SK-N-SH treated with all-trans-retinoic acid at 6 μM for 48 hours (cell line): ENCODE results near the gene LRRC10B.
A peak's percentile ranks its signal among the peaks of the same experiment; 100 is the strongest.

Experiments
- ATAC-seq: fragments of 200-7000 bp; cut with Tn5 transposase; 3 replicates; pipeline ENCODE4 v1.9.1; 2020; ENCODE audit warnings: mild to moderate bottlenecking, moderate library complexity
- BACH2 ChIP-seq: fragments of 250-450 bp; sonication (Bioruptor Pico); IDR thresholded peaks from 2 replicates; pipeline ENCODE4 v1.9.0; 2021; ENCODE audit warnings: mild to moderate bottlenecking, borderline replicate concordance
- CSDC2 ChIP-seq: fragments of 250-450 bp; sonication (Bioruptor Pico); IDR thresholded peaks from 2 replicates; pipeline ENCODE4 v1.5.0; 2020; ENCODE audit warnings: mild to moderate bottlenecking, moderate library complexity
- ESRRG ChIP-seq: fragments of 250-450 bp; sonication (Bioruptor Pico); IDR thresholded peaks from 2 replicates; pipeline ENCODE4 v1.6.1; 2021; ENCODE audit warnings: mild to moderate bottlenecking
- GLIS3 ChIP-seq: fragments of 250-450 bp; sonication (Bioruptor Pico); IDR thresholded peaks from 2 replicates; pipeline ENCODE4 v1.5.0; 2020; ENCODE audit warnings: mild to moderate bottlenecking, moderate library complexity
- ISL1 ChIP-seq: fragments of 250-450 bp; sonication (Bioruptor Pico); IDR thresholded peaks from 2 replicates; pipeline ENCODE4 v2.1.2; 2022; ENCODE audit warnings: mild to moderate bottlenecking, moderate library complexity
- PPARA ChIP-seq: fragments of 250-450 bp; sonication (Bioruptor Pico); IDR thresholded peaks from 2 replicates; pipeline ENCODE4 v1.5.0; 2020; ENCODE audit warnings: mild to moderate bottlenecking, borderline replicate concordance
- RARB ChIP-seq: fragments of 250-450 bp; sonication (Bioruptor Pico); IDR thresholded peaks from 2 replicates; pipeline ENCODE4 v1.8.0; 2021; ENCODE audit warnings: mild to moderate bottlenecking, moderate library complexity
- SNAI2 ChIP-seq: fragments of 250-450 bp; sonication (Bioruptor Pico); IDR thresholded peaks from 2 replicates; pipeline ENCODE4 v1.5.0; 2020; ENCODE audit warnings: mild to moderate bottlenecking, moderate library complexity
- TCF4 ChIP-seq: fragments of 250-450 bp; sonication (Bioruptor Pico); IDR thresholded peaks from 2 replicates; pipeline ENCODE4 v1.8.0; 2021; ENCODE audit warnings: mild to moderate bottlenecking, moderate library complexity, borderline replicate concordance
- TOX ChIP-seq: fragments of 250-450 bp; sonication (Bioruptor Pico); IDR thresholded peaks from 2 replicates; pipeline ENCODE4 v1.8.0; 2021; ENCODE audit warnings: mild to moderate bottlenecking, moderate library complexity, borderline replicate concordance
- ZC3H10 ChIP-seq: fragments of 250-450 bp; sonication (Bioruptor Pico); IDR thresholded peaks from 2 replicates; pipeline ENCODE4 v1.5.1; 2021; ENCODE audit warnings: mild to moderate bottlenecking, moderate library complexity
- ZFP30 ChIP-seq: fragments of 450-650 bp; formaldehyde crosslinking; IDR thresholded peaks from 2 replicates; pipeline ENCODE4 v1.5.0; 2022; ENCODE audit warnings: mild to moderate bottlenecking, moderate library complexity
- ZNF565 ChIP-seq: fragments of 450-650 bp; formaldehyde crosslinking; conservative IDR thresholded peaks from 2 replicates; pipeline ENCODE4 v1.5.0; 2020; ENCODE audit warnings: low read depth, mild to moderate bottlenecking, moderate library complexity
- ZNF70 ChIP-seq: fragments of 450-650 bp; formaldehyde crosslinking; IDR thresholded peaks from 2 replicates; pipeline ENCODE4 v1.5.0; 2020; ENCODE audit warnings: mild to moderate bottlenecking, moderate library complexity
- ZNF8 ChIP-seq: fragments of 450-650 bp; formaldehyde crosslinking; IDR thresholded peaks from 2 replicates; pipeline ENCODE4 v1.5.0; 2020; ENCODE audit warnings: mild to moderate bottlenecking, moderate library complexity
- TF ChIP-seq, protein P1 (sequence below): fragments of 250-450 bp; sonication (Bioruptor Pico); IDR thresholded peaks from 2 replicates; pipeline ENCODE4 v1.5.1; 2021; ENCODE audit warnings: mild to moderate bottlenecking, moderate library complexity
- TF ChIP-seq, protein P2 (sequence below): fragments of 250-450 bp; sonication (Bioruptor Pico); IDR thresholded peaks from 2 replicates; pipeline ENCODE4 v1.5.1; 2020; ENCODE audit warnings: low read depth, mild to moderate bottlenecking, moderate library complexity
- TF ChIP-seq, protein P3 (sequence below): fragments of 250-450 bp; sonication (Bioruptor Pico); IDR thresholded peaks from 2 replicates; pipeline ENCODE4 v1.8.0; 2021; ENCODE audit warnings: low read depth, mild to moderate bottlenecking, moderate library complexity, borderline replicate concordance
- TF ChIP-seq, protein P4 (sequence below): fragments of 250-450 bp; sonication (Bioruptor Pico); IDR thresholded peaks from 2 replicates; pipeline ENCODE4 v1.5.0; 2020; ENCODE audit warnings: mild to moderate bottlenecking, moderate library complexity
- TF ChIP-seq, protein P5 (sequence below): fragments of 250-450 bp; sonication (Bioruptor Pico); IDR thresholded peaks from 2 replicates; pipeline ENCODE4 v1.8.0; 2020; ENCODE audit warnings: mild to moderate bottlenecking, moderate library complexity, borderline replicate concordance

LRRC10B gene

DNA sequence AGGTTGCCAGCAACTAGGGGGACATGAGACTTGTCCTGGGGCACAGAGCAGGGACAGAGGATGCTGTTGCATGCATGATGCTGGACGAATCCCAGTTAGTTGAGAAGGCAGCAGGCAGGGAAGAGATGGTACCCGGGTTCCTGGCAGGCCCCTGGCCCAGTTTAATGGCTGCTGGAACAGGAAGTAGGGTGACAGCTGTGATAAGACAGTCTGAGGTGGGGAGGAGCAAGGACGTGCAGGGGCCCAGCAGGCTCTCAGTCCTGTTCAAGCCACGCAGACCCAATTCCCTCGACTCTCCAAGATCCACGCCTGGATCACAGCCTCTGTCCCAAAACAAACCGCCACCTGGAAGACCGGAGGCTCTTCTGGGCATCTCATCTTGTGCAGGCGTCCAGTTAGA lies 32.0 kb downstream of the LRRC10B start:
- ATAC-seq, result no peak
- TF ChIP-seq CSDC2 (CRISPR knock-in tag) (no peak), TCF4 (CRISPR knock-in tag) (no peak), BACH2 (CRISPR knock-in tag) (no peak), GLIS3 (no peak), TOX (CRISPR knock-in tag) (no peak), ZFP30 (no peak), ZNF70 (CRISPR knock-in tag) (no peak)
- TF ChIP-seq, protein P1, sequence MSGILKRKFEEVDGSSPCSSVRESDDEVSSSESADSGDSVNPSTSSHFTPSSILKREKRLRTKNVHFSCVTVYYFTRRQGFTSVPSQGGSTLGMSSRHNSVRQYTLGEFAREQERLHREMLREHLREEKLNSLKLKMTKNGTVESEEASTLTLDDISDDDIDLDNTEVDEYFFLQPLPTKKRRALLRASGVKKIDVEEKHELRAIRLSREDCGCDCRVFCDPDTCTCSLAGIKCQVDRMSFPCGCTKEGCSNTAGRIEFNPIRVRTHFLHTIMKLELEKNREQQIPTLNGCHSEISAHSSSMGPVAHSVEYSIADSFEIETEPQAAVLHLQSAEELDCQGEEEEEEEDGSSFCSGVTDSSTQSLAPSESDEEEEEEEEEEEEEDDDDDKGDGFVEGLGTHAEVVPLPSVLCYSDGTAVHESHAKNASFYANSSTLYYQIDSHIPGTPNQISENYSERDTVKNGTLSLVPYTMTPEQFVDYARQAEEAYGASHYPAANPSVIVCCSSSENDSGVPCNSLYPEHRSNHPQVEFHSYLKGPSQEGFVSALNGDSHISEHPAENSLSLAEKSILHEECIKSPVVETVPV, result no peak

DNA sequence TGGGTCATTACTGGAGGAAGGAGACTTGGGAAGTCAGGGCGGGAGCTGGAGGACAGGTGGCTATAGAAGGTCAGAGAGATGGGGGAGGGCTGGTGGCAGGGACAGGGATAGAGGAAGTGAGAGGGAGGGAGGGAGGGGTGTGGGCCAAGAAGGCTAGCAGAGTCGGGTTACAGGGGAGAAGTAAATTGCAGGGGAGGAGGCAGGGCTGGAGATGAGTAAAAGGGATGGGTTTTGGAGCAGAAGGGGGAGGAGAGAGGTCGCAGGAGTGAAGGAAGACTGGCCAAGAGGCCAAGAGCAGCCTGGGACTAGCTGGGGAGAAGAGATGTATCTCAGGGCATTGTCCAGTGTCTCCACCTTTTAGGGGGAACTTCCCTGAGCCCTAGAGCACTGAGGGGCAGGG lies 33.0 kb downstream of the LRRC10B start:
- ATAC-seq, result peak; percentile 48
- no peak for TF ChIP-seq SNAI2 (CRISPR knock-in tag)
- TF ChIP-seq, protein P2, sequence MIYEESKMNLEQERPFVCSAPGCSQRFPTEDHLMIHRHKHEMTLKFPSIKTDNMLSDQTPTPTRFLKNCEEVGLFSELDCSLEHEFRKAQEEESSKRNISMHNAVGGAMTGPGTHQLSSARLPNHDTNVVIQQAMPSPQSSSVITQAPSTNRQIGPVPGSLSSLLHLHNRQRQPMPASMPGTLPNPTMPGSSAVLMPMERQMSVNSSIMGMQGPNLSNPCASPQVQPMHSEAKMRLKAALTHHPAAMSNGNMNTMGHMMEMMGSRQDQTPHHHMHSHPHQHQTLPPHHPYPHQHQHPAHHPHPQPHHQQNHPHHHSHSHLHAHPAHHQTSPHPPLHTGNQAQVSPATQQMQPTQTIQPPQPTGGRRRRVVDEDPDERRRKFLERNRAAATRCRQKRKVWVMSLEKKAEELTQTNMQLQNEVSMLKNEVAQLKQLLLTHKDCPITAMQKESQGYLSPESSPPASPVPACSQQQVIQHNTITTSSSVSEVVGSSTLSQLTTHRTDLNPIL (CRISPR knock-in tag), result no peak

DNA sequence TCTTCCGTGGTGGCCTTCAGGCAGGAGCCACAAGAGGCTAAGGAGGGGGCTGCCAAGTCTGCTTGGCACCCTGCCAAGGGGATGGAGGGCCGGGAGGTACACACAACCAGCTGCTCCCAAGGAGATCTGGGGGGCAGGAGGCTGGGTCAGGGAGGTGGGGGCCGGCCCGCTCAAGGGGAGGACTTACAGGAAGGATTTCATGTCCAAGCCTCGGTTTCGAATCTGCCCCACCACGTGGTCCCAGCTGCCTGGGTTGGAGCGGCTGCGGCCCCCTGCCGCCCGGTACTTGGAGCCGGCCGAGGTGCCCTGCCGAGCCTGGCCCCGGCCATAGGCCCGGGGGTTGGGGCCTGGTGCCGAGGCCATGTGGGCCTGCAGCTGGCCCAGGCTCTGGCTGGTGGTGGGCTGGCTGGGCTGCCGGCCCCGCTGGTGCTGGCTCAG lies 33.5 kb downstream of the LRRC10B start:
- TF ChIP-seq ZC3H10 (no peak), ZNF70 (CRISPR knock-in tag) (no peak), ZFP30 (no peak), ISL1 (CRISPR knock-in tag) (no peak), ZNF565 (CRISPR knock-in tag) (no peak), RARB (CRISPR knock-in tag) (no peak), ESRRG (CRISPR knock-in tag) (no peak), GLIS3 (no peak), TOX (CRISPR knock-in tag) (no peak), SNAI2 (CRISPR knock-in tag) (no peak)
- no peak for ATAC-seq

DNA sequence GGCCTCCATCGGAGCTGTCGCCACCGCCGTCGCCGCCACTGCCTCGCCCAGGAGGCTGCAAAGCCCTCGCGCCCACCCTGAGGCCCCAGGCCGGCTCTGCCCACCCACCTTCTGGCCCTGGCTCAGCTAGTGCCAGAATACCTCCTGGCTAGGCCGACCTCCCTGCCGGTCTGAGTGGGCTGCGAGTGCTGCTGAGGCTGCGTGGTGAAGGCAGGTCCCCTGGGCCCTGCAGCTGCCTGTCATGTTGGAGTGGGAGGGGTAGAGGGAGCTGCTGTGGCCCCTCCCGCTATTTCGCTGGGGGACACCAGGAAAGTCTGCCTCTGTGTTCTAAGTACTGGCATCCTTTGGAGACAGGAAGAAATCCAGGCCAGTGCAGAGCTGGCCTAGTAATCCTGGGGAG lies 34.2 kb downstream of the LRRC10B start:
- ATAC-seq, result no peak

DNA sequence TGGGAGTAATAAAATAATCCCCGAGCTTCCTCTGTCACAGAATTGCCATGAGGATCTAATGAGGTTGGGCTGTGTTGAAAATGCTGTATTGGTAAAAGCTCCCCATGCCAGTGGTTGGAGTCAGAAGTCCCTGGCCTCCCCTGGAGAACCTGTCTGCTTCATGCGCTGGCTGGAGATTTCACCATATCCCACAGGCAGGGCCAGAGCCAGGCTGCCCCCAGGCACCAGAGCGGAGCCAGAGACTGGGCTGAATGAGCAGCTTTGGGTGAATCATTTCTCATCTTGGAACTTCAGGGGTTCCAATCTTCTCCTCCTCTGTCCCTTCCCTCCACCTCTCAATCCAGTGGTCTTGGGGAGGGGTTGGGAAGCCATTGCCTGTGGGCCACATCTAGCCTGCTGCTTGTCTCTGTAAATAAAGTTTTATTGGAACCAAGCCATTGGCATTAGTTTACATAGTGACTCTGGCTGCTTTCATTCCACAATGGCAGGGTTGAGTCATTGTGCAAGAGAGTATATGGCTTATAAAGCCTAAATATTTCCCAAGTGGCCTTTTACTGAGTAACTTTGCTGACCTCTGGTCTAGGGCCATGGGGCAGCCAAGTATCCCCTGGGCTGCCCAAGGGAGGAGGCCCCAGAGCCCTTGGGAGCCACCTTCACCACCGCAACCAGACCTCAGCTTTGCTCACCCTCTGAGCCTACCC lies 35.2 kb downstream of the LRRC10B start:
- no peak for ATAC-seq
- TF ChIP-seq SNAI2 (CRISPR knock-in tag), result no peak
- no peak for TF ChIP-seq RARB (CRISPR knock-in tag)
- TF ChIP-seq GLIS3, result no peak
- no peak for TF ChIP-seq ZFP30
- no peak for TF ChIP-seq ZNF565 (CRISPR knock-in tag)
- TF ChIP-seq ZNF8, result no peak

More for the DNA sequence above, 34.2 kb downstream of the LRRC10B start:
- TF ChIP-seq TOX (CRISPR knock-in tag), result no peak
- TF ChIP-seq GLIS3, result no peak

DNA sequence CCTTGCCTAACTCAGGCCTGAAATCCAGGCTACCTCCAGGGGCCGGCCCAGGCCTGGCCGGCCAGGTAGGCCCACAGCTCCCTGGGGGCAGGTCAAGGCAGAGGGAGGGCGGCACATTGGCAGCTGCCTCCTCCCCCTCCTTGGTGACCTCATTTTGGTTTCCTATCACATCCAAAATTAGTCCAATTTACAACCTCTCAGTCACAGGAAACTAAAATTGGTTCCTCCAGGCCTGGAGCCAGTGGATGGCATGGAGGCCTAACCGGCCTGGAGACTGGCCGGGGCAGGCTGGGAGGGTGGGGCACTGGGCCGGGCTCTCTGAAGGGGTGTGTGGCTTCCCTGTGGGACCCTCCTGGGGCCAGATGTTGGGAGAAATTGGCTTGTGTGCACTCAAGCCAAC lies 35.9 kb downstream of the LRRC10B start:
- no peak for ATAC-seq

More for the DNA sequence above, 35.9 kb downstream of the LRRC10B start:
- TF ChIP-seq, protein P3, sequence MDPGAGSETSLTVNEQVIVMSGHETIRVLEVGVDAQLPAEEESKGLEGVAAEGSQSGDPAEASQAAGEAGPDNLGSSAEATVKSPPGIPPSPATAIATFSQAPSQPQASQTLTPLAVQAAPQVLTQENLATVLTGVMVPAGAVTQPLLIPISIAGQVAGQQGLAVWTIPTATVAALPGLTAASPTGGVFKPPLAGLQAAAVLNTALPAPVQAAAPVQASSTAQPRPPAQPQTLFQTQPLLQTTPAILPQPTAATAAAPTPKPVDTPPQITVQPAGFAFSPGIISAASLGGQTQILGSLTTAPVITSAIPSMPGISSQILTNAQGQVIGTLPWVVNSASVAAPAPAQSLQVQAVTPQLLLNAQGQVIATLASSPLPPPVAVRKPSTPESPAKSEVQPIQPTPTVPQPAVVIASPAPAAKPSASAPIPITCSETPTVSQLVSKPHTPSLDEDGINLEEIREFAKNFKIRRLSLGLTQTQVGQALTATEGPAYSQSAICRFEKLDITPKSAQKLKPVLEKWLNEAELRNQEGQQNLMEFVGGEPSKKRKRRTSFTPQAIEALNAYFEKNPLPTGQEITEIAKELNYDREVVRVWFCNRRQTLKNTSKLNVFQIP (CRISPR knock-in tag), result no peak
- TF ChIP-seq SNAI2 (CRISPR knock-in tag) (no peak), ISL1 (CRISPR knock-in tag) (no peak), ZNF8 (no peak), CSDC2 (CRISPR knock-in tag) (no peak), ZNF565 (CRISPR knock-in tag) (no peak), BACH2 (CRISPR knock-in tag) (no peak), PPARA (CRISPR knock-in tag) (no peak), TOX (CRISPR knock-in tag) (no peak), TCF4 (CRISPR knock-in tag) (no peak), ZFP30 (no peak), ZNF70 (CRISPR knock-in tag) (no peak)
- TF ChIP-seq, protein P4, sequence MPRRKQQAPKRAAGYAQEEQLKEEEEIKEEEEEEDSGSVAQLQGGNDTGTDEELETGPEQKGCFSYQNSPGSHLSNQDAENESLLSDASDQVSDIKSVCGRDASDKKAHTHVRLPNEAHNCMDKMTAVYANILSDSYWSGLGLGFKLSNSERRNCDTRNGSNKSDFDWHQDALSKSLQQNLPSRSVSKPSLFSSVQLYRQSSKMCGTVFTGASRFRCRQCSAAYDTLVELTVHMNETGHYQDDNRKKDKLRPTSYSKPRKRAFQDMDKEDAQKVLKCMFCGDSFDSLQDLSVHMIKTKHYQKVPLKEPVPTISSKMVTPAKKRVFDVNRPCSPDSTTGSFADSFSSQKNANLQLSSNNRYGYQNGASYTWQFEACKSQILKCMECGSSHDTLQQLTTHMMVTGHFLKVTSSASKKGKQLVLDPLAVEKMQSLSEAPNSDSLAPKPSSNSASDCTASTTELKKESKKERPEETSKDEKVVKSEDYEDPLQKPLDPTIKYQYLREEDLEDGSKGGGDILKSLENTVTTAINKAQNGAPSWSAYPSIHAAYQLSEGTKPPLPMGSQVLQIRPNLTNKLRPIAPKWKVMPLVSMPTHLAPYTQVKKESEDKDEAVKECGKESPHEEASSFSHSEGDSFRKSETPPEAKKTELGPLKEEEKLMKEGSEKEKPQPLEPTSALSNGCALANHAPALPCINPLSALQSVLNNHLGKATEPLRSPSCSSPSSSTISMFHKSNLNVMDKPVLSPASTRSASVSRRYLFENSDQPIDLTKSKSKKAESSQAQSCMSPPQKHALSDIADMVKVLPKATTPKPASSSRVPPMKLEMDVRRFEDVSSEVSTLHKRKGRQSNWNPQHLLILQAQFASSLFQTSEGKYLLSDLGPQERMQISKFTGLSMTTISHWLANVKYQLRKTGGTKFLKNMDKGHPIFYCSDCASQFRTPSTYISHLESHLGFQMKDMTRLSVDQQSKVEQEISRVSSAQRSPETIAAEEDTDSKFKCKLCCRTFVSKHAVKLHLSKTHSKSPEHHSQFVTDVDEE (CRISPR knock-in tag), result no peak
- TF ChIP-seq, protein P5, sequence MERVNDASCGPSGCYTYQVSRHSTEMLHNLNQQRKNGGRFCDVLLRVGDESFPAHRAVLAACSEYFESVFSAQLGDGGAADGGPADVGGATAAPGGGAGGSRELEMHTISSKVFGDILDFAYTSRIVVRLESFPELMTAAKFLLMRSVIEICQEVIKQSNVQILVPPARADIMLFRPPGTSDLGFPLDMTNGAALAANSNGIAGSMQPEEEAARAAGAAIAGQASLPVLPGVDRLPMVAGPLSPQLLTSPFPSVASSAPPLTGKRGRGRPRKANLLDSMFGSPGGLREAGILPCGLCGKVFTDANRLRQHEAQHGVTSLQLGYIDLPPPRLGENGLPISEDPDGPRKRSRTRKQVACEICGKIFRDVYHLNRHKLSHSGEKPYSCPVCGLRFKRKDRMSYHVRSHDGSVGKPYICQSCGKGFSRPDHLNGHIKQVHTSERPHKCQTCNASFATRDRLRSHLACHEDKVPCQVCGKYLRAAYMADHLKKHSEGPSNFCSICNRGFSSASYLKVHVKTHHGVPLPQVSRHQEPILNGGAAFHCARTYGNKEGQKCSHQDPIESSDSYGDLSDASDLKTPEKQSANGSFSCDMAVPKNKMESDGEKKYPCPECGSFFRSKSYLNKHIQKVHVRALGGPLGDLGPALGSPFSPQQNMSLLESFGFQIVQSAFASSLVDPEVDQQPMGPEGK (CRISPR knock-in tag), result no peak
- TF ChIP-seq, protein P1, result no peak
